ENCODE measurements around the gene USP25.

Gene USP25

DNA sequence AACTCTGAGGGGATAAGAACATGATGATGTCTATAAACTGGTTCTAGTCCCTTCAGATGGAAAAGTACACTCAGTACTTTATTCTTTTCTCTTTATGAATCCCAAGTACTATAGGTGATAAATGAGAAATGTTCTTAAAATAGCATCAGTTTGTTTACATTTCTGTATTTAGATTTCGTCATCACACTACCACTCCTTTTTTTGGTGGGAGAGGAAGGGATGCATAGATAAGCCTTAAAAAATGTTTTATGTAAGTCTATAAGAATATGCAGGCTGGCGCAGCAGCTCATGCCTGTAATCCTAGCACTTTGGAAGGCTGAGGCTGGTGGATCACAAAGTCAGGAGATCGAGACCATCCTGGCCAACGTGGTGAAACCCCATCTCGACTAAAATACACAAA is 144.8 kb downstream of the USP25 start:
- DNase-seq, result no peak

GRCh38 chr21:15875286-15875685 is 145.5 kb downstream of the USP25 start:
- DNase-seq, result no peak

DNA sequence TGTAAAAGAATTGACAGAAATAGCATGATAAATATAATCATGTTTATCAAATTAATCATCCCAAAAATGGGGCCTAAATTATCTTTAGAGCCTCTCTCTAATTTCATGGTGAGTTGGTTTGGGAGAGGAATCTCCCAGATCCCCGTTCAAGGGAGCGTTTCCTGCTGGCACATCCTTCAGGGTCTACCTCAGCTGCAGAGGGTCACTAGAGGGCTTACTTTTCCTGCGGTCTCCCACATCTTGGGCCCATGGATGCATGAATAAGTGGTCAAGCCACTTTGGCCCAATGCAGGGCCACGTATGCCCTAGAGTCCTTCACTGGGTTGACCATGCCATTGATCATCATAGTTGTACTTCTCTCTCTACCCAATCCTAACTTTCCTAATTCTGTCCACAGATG is 164.1 kb downstream of the USP25 start:
- DNase-seq, result no peak

- DNase-seq, result no peak
Measured at GRCh38 chr21:15894596-15894995, 164.8 kb downstream of the USP25 start.

GRCh38 chr21:15895142-15896106 is 165.6 kb downstream of the USP25 start:
- no peak for DNase-seq

DNA sequence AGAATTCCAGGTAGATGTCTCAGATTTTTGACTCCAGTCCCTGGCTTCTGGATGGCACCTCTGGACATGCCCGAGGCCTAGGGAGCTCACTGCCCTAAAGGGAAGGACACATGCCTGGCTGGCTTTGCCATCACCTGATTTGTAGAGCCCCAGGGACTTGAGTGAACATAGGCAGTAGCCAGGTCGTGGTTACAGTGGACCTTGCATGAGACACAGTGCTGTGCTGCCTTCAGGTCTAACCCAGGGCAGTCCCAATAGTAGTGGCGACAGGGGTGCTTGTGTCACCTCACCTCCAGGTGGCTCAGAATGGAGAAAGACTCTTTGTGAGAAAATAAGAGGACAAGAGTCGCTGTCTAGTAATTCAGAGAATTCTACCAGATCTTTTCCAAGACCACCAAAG is 166.7 kb downstream of the USP25 start:
- DNase-seq, result no peak

GRCh38 chr21:15904389-15904788 is 174.6 kb downstream of the USP25 start:
- DNase-seq, result no peak

DNA sequence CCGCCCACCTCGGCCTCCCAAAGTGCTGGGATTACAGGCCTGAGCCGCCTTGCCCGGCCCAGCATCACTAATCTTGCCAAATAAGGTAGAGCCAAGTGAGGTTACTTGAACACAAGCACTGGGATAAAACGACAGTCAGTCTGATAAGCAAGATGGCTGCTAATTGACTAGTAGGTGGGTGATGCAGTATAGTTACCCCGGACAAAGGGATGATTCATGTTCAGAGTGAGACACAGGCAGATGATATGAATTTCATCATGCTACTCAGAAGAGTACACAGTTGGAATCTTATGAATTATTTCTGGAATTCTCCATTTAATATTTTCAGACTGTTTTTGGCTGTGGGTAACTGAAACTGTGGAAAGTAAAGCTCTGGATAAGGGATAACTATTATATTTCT is 178.4 kb downstream of the USP25 start:
- no peak for DNase-seq

GRCh38 chr21:15928196-15928595 is 198.4 kb downstream of the USP25 start:
- no peak for DNase-seq

DNA sequence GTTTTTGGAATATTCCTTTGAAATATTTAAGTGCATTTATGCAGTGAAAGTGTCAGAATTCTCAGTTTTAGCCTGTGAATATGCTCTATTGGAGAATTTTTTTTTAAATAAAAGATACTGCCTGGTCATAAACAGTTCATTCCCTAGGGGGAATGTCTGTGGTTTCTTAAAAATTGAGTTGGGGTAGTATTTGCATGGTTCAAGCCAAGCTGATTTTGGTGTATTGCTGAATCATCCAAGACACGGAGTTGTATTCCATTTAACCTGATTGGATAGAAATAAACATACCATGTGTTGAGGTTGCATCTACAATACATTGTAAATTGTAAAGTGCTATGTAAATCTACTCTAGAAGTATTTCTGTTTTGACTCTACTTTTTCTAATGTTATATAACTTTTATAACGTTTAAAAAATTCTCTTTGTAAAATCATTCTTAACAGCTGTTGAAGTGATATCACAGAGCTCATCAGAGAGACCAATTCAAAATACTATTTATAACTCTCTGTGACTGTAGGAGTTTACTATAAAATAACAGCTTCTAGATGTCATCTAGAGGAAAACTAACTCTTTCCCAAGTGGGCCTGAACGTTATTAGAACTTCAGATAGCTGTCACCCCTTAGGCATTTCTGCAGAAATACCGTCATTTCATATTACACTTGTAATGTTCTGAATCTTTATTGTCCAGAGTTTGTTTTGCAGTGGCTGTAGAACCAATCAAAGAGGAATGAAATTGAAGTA is 199.1 kb downstream of the USP25 start:
- no peak for DNase-seq

DNA sequence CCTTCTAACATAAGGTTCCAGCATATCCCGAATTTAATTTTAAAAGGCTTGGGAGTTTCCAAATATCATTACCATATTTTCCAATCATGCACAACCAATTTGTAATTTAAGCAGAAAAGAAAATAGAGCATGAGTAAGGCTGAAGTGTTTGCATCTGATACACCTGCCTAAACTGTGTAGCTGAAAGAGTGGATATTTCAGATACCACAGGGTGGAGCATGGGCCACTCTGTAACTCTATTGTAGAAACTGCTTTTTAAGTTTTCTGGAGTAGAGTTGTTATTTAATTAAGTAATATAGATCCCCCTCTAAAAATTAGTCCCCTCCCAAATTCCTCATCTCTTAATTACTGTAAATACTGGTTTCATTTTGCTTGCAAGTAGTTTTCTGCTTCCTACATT is 199.8 kb downstream of the USP25 start:
- no peak for DNase-seq

Data from activated CD4-positive, alpha-beta T cell treated with anti-CD3 and anti-CD28 coated beads, Interleukin-2, amount 50 U/mL, for 16 hours (primary cell).